ENCODE results near the gene GPATCH8.

Gene GPATCH8

GRCh38 chr17:44351961-44352827 is 151.0 kb downstream of the GPATCH8 start:
- DNase-seq: no peak

- DNase-seq: no peak
Observed at GRCh38 chr17:44351464-44351863, 151.7 kb downstream of the GPATCH8 start.

- peak; percentile 45 for DNase-seq
Observed at GRCh38 chr17:44350733-44351226, 152.4 kb downstream of the GPATCH8 start.

- no peak for DNase-seq
Observed at GRCh38 chr17:44349553-44350070, 153.6 kb downstream of the GPATCH8 start.

- no peak for DNase-seq
Observed at GRCh38 chr17:44348988-44349364, 154.2 kb downstream of the GPATCH8 start.

GRCh38 chr17:44348234-44348987 is 154.8 kb downstream of the GPATCH8 start:
- DNase-seq: no peak

Measured in NCI-H1105 treated with DMSO at 0.1 percent for 48 hours (cell line).